Kidney (tissue), 14 donors: ENCODE results near the gene NUDT3. TPM values are rescaled to one million over a fixed set of nuclear protein-coding genes. Genes with fewer than 3 reads are reported as not detected.

ENCODE experiments used
- DNase-seq, 5 donors: peaks; one replicate each; pipeline ENCODE4 v3.0.0-alpha.2; 2013 to 2020
- FAIRE-seq: peaks from 2 replicates; lab custom pipeline; 2012; peaks lifted over from hg19 to GRCh38; lab: Jason Lieb, UNC
- H3K27ac ChIP-seq, 2 donors: one replicate each; pipeline ENCODE4 v1.7.0; 2013; ENCODE audit warnings: low read depth in 2 of 2, low read length in 2 of 2, inconsistent platforms in 1 of 2
- H3K27me3 ChIP-seq: one replicate; pipeline ENCODE4 v1.7.1; 2013; ENCODE audit warnings: low read length, inconsistent platforms; ENCODE audit not compliant: control insufficient read depth, insufficient read depth
- H3K36me3 ChIP-seq, 3 donors: one replicate each; pipeline versions ENCODE4 v1.7.0 to v1.7.1; 2013; ENCODE audit warnings: low read length in 3 of 3, control low read depth in 1 of 3, inconsistent platforms in 1 of 3; ENCODE audit not compliant: insufficient read depth in 3 of 3, control insufficient read depth in 2 of 3
- H3K4me1 ChIP-seq, 3 donors: one replicate each; pipeline versions ENCODE4 v1.7.0 to v1.7.1; 2013; ENCODE audit warnings: low read length in 3 of 3, inconsistent platforms in 1 of 3, low read depth in 1 of 3; ENCODE audit not compliant: control insufficient read depth in 2 of 3, insufficient read depth in 2 of 3
- H3K4me3 ChIP-seq, 3 donors: one replicate each; pipeline versions ENCODE4 v1.7.0 to v1.8.1; 2013; ENCODE audit warnings: low read length in 3 of 3, control low read depth in 1 of 3, inconsistent platforms in 1 of 3
- H3K9ac ChIP-seq, 3 donors: one replicate each; pipeline versions ENCODE4 v1.7.0 to v1.7.1; 2013; ENCODE audit warnings: low read length in 3 of 3, control low read depth in 1 of 3, inconsistent platforms in 1 of 3
- H3K9me3 ChIP-seq, 3 donors: one replicate each; pipeline versions ENCODE4 v1.7.0 to v1.7.1; 2013; ENCODE audit warnings: low read length in 3 of 3, control low read depth in 1 of 3, inconsistent platforms in 1 of 3; ENCODE audit not compliant: control insufficient read depth in 2 of 3, insufficient read depth in 1 of 3
- intact Hi-C: fragments of 100-400 bp; cut with DNase I; formaldehyde crosslinking; loops from one replicate; pipeline ENCODE4 v1.11.1; 2022
- polyA plus RNA-seq: library from polyadenylated mRNA; stranded (reverse); fragments of 350-450 nt; fragmentation: Illumina TruSeq; extraction: RNeasy Lipid Tissue Mini Kit (QIAGEN cat#74804); gene quantifications from one replicate; pipeline ENCODE4 v1.2.3, GENCODE V29; 2014; ENCODE audit warnings: low read depth, low replicate concordance; ENCODE audit not compliant: insufficient read depth
- total RNA-seq: library from RNA; stranded (reverse); fragmentation: NEBNext Ultra II Directional; extraction: Animal tissue kit (Norgen Biotek cat#: 25700); gene quantifications from one replicate; pipeline ENCODE4 v1.2.1, GENCODE V29; 2021
- TF ChIP-seq, protein P1 (sequence below): IDR thresholded peaks from 3 replicates; pipeline ENCODE4 v1.5.1; 2012; ENCODE audit warnings: mild to moderate bottlenecking, moderate library complexity, borderline replicate concordance; ENCODE audit not compliant: insufficient read depth; ENCODE audit errors: extremely low read depth
- donor health status: control.
- donor health status: control.
- donor health status: control.
- donor health status: control.
- donor health status: control.
- donor health status: DM: yes; HTN: yes; CAD: no.
- donor health status: Normal renal cell carcinoma (clear cell type).

Gene NUDT3
- total and polyA plus RNA-seq, 2 donors from 2014 or later, result 17.7 to 53.8 TPM

GRCh38 chr6:34342247-34342646 is 50.2 kb downstream of the NUDT3 start:
- no peak overlapping the region for H3K9ac ChIP-seq
- no peak for DNase-seq
- intact Hi-C loops, result no loop called here
- no peaks in the 10 kb centered on the region for H3K27me3 ChIP-seq
- no peak for FAIRE-seq
- TF ChIP-seq, protein P1, sequence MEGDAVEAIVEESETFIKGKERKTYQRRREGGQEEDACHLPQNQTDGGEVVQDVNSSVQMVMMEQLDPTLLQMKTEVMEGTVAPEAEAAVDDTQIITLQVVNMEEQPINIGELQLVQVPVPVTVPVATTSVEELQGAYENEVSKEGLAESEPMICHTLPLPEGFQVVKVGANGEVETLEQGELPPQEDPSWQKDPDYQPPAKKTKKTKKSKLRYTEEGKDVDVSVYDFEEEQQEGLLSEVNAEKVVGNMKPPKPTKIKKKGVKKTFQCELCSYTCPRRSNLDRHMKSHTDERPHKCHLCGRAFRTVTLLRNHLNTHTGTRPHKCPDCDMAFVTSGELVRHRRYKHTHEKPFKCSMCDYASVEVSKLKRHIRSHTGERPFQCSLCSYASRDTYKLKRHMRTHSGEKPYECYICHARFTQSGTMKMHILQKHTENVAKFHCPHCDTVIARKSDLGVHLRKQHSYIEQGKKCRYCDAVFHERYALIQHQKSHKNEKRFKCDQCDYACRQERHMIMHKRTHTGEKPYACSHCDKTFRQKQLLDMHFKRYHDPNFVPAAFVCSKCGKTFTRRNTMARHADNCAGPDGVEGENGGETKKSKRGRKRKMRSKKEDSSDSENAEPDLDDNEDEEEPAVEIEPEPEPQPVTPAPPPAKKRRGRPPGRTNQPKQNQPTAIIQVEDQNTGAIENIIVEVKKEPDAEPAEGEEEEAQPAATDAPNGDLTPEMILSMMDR, result no peak
- peaks cover 0 to 2% (median 0%) of the 10 kb centered on the region in 3 donors for H3K36me3 ChIP-seq
- no peak overlapping the region for H3K27ac ChIP-seq
- H3K9me3 ChIP-seq, result no peaks in the 10 kb centered on the region
- H3K4me1 ChIP-seq, result peaks cover 3 to 15% (median 14%) of the 10 kb centered on the region in 3 donors
- H3K4me3 ChIP-seq, result no peak overlapping the region

GRCh38 chr6:34341481-34341971 is 50.9 kb downstream of the NUDT3 start:
- Histone ChIP-seq H3K9me3 (no peaks in the 10 kb centered on the region), H3K27me3 (no peaks in the 10 kb centered on the region), H3K27ac (peak overlapping the region in 1 of 2 donors; percentile 2), H3K36me3 (peaks cover 0 to 2% (median 0%) of the 10 kb centered on the region in 3 donors), H3K9ac (no peak overlapping the region), H3K4me1 (peaks cover 3 to 17% (median 15%) of the 10 kb centered on the region in 3 donors), H3K4me3 (no peak overlapping the region)
- FAIRE-seq (no peak), DNase-seq (peak in 4 of 5 donors; percentile 68 to 87 (median 83))
- intact Hi-C loops, result no loop called here
- TF ChIP-seq, protein P1, result no peak

DNA sequence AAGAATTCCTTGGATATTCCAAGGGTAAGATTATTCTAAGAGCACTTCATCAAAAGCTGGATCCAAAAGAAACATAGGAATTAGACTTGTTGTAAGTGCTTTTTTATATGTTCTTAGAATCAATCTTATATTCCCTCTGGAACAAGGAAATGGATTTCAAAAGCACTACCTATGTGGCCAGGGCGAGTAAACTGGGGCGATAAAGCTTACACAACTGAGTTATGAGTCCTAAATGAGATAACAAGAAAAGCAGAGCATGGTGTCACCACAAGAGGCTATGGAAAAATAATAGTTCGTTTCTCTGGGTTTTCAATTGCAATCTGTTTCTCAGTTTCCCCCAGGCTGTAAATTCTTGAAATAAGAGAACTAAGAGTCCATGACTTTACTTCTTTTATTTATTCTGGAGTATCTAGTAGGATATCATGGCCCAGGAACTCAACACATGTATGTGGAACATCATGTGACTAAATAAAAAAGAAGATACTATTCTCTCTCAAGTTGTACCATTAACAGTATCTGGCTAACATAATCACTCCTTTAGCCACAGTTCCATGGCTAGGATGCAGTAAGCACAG is 51.5 kb downstream of the NUDT3 start:
- DNase-seq, result no peak
- Histone ChIP-seq H3K27me3 (no peaks in the 10 kb centered on the region), H3K27ac (no peak overlapping the region), H3K36me3 (peaks cover 0 to 2% (median 0%) of the 10 kb centered on the region in 3 donors), H3K9me3 (no peaks in the 10 kb centered on the region), H3K4me3 (no peak overlapping the region), H3K4me1 (peaks cover 3 to 17% (median 15%) of the 10 kb centered on the region in 3 donors), H3K9ac (no peak overlapping the region)
- intact Hi-C loops, result no loop called here
- no peak for FAIRE-seq
- TF ChIP-seq, protein P1, result no peak

DNA sequence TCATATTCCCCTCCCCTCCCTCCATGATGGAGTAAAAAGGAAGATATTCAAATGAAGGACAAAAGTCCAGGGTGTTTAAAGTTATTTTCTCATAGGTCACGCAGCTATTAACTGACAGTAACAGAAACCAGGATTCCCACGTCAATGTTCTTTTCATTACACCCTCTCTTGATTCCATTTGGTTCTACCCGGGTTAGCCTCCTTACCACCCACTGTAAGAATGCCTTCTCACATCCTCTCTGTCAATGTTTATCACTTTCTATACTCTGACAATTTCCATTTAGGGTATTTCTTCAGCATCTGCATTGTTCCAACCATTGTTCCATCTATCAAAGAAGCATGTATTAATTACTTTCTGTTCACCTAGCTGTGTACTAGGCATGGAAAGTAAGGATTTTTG is 52.1 kb downstream of the NUDT3 start:
- peaks cover 0 to 2% (median 0%) of the 10 kb centered on the region in 3 donors for H3K36me3 ChIP-seq
- FAIRE-seq (no peak), DNase-seq (no peak)
- H3K9ac ChIP-seq, result no peak overlapping the region
- H3K27me3 ChIP-seq, result no peaks in the 10 kb centered on the region
- no peaks in the 10 kb centered on the region for H3K9me3 ChIP-seq
- H3K27ac ChIP-seq, result no peak overlapping the region
- H3K4me1 ChIP-seq, result peaks cover 3 to 17% (median 15%) of the 10 kb centered on the region in 3 donors
- intact Hi-C loops, result no loop called here
- TF ChIP-seq, protein P1, result no peak
- no peak overlapping the region for H3K4me3 ChIP-seq
